ENCODE results near the gene IL1RAPL2.
"Not testable (repeated sequence)": the region's sequence is repeated elsewhere in the genome, so short reads cannot be mapped to it uniquely, and the experiment has no call there.

The IL1RAPL2 gene

GRCh38 chrX:105755109-105755508, 1189.1 kb downstream of the IL1RAPL2 start:
- H3K9ac ChIP-seq (ENCODE audit: low read length): no peak overlapping the region
- no peaks in the 10 kb centered on the region for H3K4me1 ChIP-seq (ENCODE audit: control insufficient read depth, low read depth, low read length)
- H3K27me3 ChIP-seq (ENCODE audit: control insufficient read depth, insufficient read depth, low read length): no peaks in the 10 kb centered on the region
- no peaks in the 10 kb centered on the region for H3K9me3 ChIP-seq (ENCODE audit: control insufficient read depth, low read depth, low read length)
- no peak overlapping the region for H3K27ac ChIP-seq (ENCODE audit: low read length)
- no peaks in the 10 kb centered on the region for H3K36me3 ChIP-seq (ENCODE audit: control insufficient read depth, low read depth, low read length)
- no peak overlapping the region for H3K4me3 ChIP-seq (ENCODE audit: low read length)

DNA sequence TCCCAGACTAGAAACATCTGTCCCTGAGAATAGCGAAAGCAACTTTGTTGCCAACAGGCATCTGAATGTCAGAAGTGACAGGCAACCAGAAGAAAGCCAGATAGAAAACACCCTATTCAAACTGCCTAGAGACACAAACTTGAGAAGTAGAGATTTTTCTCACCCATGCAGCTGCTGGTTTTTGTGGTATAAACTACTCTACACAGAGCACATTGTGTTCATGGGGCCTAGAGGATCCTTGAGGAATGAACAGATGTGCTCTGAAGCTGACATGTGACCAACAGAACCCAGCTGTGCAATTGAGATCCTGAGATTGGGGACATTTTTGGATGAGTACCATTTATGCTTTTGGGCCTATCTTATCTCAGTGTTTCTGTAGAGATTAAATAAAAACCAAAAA, 1192.8 kb downstream of the IL1RAPL2 start:
- H3K9me3 ChIP-seq (ENCODE audit: control insufficient read depth, low read depth, low read length): no peaks in the 10 kb centered on the region
- no peaks in the 10 kb centered on the region for H3K27me3 ChIP-seq (ENCODE audit: control insufficient read depth, insufficient read depth, low read length)
- H3K4me3 ChIP-seq (ENCODE audit: low read length): no peak overlapping the region
- H3K9ac ChIP-seq (ENCODE audit: low read length): no peak overlapping the region
- no peaks in the 10 kb centered on the region for H3K36me3 ChIP-seq (ENCODE audit: control insufficient read depth, low read depth, low read length)
- no peak overlapping the region for H3K27ac ChIP-seq (ENCODE audit: low read length)
- no peaks in the 10 kb centered on the region for H3K4me1 ChIP-seq (ENCODE audit: control insufficient read depth, low read depth, low read length)

DNA sequence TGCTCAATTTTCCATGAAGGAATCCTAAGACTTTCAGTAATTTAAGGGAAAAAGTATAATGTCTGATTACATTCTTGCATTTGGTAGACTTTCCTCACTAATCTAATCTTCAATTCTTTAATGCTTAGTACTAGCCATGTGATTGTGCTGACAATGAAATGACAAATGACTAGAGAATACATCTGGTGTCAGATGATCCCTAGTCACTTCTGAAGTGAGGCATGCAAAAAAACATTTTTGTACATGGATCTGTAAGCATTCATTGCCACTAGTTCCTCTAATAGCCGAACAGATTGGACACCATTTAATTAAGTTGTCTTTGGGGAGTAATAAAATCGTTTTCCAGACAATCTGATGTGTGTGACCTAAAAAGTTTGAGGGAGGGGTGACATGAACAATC, 1193.6 kb downstream of the IL1RAPL2 start:
- no peak overlapping the region for H3K4me3 ChIP-seq (ENCODE audit: low read length)
- H3K27me3 ChIP-seq (ENCODE audit: control insufficient read depth, insufficient read depth, low read length): no peaks in the 10 kb centered on the region

DNA sequence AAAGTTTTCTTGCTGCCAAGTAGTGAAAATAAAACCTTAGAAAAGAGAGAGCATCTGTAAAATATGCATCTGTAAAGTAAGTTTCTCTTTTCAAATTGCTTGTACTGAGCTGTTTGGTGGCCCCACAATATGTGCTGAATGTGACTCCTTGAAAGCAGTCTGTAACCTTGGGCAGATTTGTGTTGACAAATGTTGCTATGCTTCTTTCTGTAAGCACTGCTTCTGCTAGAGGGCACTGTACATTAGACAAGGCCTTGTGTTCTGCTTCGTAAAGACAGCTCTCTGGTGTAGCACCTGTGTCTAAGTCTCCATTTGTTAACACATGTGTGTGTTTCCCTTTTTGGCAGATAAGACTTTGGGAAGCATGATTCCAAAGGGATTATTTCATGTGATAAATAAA, 1199.7 kb downstream of the IL1RAPL2 start:
- H3K4me3 ChIP-seq (ENCODE audit: low read length): no peak overlapping the region
- H3K9ac ChIP-seq (ENCODE audit: low read length): no peak overlapping the region
- H3K36me3 ChIP-seq (ENCODE audit: control insufficient read depth, low read depth, low read length): no peaks in the 10 kb centered on the region
- H3K27ac ChIP-seq (ENCODE audit: low read length): no peak overlapping the region
- H3K27me3 ChIP-seq (ENCODE audit: control insufficient read depth, insufficient read depth, low read length): no peaks in the 10 kb centered on the region
- no peaks in the 10 kb centered on the region for H3K4me1 ChIP-seq (ENCODE audit: control insufficient read depth, low read depth, low read length)
- H3K9me3 ChIP-seq (ENCODE audit: control insufficient read depth, low read depth, low read length): no peaks in the 10 kb centered on the region

More for the DNA sequence above, 1193.6 kb downstream of the IL1RAPL2 start:
- Histone ChIP-seq H3K27ac (ENCODE audit: low read length) (no peak overlapping the region), H3K9me3 (ENCODE audit: control insufficient read depth, low read depth, low read length) (no peaks in the 10 kb centered on the region), H3K36me3 (ENCODE audit: control insufficient read depth, low read depth, low read length) (no peaks in the 10 kb centered on the region), H3K4me1 (ENCODE audit: control insufficient read depth, low read depth, low read length) (no peaks in the 10 kb centered on the region), H3K9ac (ENCODE audit: low read length) (no peak overlapping the region)

DNA sequence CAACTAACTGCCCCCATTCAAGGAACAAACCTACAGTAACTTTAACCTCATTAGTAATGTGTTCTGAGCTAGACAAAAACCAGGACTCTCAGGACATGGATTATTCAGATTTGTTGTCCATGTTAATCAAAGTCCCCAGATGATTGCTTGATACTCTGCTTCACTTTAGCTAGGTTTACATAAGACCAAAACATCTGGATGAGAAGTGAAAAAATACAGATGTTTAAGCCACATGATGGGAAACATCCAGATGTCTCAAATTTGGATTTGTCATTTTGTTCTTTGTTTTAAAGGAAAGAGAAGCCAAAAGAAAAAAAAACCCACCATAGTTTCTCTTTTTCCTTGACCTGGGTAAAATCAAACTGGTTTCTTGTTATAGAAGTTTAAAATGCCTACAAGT, 1207.8 kb downstream of the IL1RAPL2 start:
- Histone ChIP-seq H3K9me3 (ENCODE audit: control insufficient read depth, low read depth, low read length) (no peaks in the 10 kb centered on the region), H3K9ac (ENCODE audit: low read length) (no peak overlapping the region), H3K27me3 (ENCODE audit: control insufficient read depth, insufficient read depth, low read length) (no peaks in the 10 kb centered on the region), H3K36me3 (ENCODE audit: control insufficient read depth, low read depth, low read length) (no peaks in the 10 kb centered on the region), H3K4me3 (ENCODE audit: low read length) (no peak overlapping the region), H3K27ac (ENCODE audit: low read length) (no peak overlapping the region), H3K4me1 (ENCODE audit: control insufficient read depth, low read depth, low read length) (no peaks in the 10 kb centered on the region)

- no peaks in the 10 kb centered on the region for H3K9me3 ChIP-seq (ENCODE audit: control insufficient read depth, low read depth, low read length)
- no peaks in the 10 kb centered on the region for H3K4me1 ChIP-seq (ENCODE audit: control insufficient read depth, low read depth, low read length)
- no peaks in the 10 kb centered on the region for H3K36me3 ChIP-seq (ENCODE audit: control insufficient read depth, low read depth, low read length)
- no peak overlapping the region for H3K9ac ChIP-seq (ENCODE audit: low read length)
- no peak overlapping the region for H3K4me3 ChIP-seq (ENCODE audit: low read length)
- no peaks in the 10 kb centered on the region for H3K27me3 ChIP-seq (ENCODE audit: control insufficient read depth, insufficient read depth, low read length)
- no peak overlapping the region for H3K27ac ChIP-seq (ENCODE audit: low read length)
These were observed 1209.7 kb downstream of the IL1RAPL2 start for GRCh38 chrX:105775679-105776078.

- H3K4me3 ChIP-seq (ENCODE audit: low read length): no peak overlapping the region
- H3K36me3 ChIP-seq (ENCODE audit: control insufficient read depth, low read depth, low read length): no peaks in the 10 kb centered on the region
- H3K9ac ChIP-seq (ENCODE audit: low read length): no peak overlapping the region
- H3K27me3 ChIP-seq (ENCODE audit: control insufficient read depth, insufficient read depth, low read length): no peaks in the 10 kb centered on the region
- no peaks in the 10 kb centered on the region for H3K4me1 ChIP-seq (ENCODE audit: control insufficient read depth, low read depth, low read length)
- H3K9me3 ChIP-seq (ENCODE audit: control insufficient read depth, low read depth, low read length): no peaks in the 10 kb centered on the region
- H3K27ac ChIP-seq (ENCODE audit: low read length): no peak overlapping the region
These were observed 1215.8 kb downstream of the IL1RAPL2 start for GRCh38 chrX:105781804-105782203.

GRCh38 chrX:105796877-105797276, 1230.9 kb downstream of the IL1RAPL2 start:
- Histone ChIP-seq H3K9ac (ENCODE audit: low read length) (peak overlapping the region; percentile 17), H3K4me3 (ENCODE audit: low read length) (peak overlapping the region; percentile 37)
- H3K36me3 ChIP-seq (ENCODE audit: control insufficient read depth, low read depth, low read length); H3K27ac ChIP-seq (ENCODE audit: low read length); H3K4me1 ChIP-seq (ENCODE audit: control insufficient read depth, low read depth, low read length); H3K27me3 ChIP-seq (ENCODE audit: control insufficient read depth, insufficient read depth, low read length); H3K9me3 ChIP-seq (ENCODE audit: control insufficient read depth, low read depth, low read length): not testable (repeated sequence)

- H3K4me1 ChIP-seq (ENCODE audit: control insufficient read depth, low read depth, low read length): no peaks in the 10 kb centered on the region
- no peak overlapping the region for H3K9ac ChIP-seq (ENCODE audit: low read length)
- no peak overlapping the region for H3K4me3 ChIP-seq (ENCODE audit: low read length)
- no peaks in the 10 kb centered on the region for H3K27me3 ChIP-seq (ENCODE audit: control insufficient read depth, insufficient read depth, low read length)
- no peaks in the 10 kb centered on the region for H3K36me3 ChIP-seq (ENCODE audit: control insufficient read depth, low read depth, low read length)
- no peaks in the 10 kb centered on the region for H3K9me3 ChIP-seq (ENCODE audit: control insufficient read depth, low read depth, low read length)
- H3K27ac ChIP-seq (ENCODE audit: low read length): no peak overlapping the region
These were observed 1237.9 kb downstream of the IL1RAPL2 start for GRCh38 chrX:105803891-105804290.

- H3K27ac ChIP-seq (ENCODE audit: low read length); H3K9me3 ChIP-seq (ENCODE audit: control insufficient read depth, low read depth, low read length): not testable (repeated sequence)
These were observed 1239.7 kb downstream of the IL1RAPL2 start for GRCh38 chrX:105805655-105806054.

GRCh38 chrX:105816517-105816916, 1250.5 kb downstream of the IL1RAPL2 start:
- Histone ChIP-seq H3K27ac (ENCODE audit: low read length) (no peak overlapping the region), H3K36me3 (ENCODE audit: control insufficient read depth, low read depth, low read length) (no peaks in the 10 kb centered on the region), H3K27me3 (ENCODE audit: control insufficient read depth, insufficient read depth, low read length) (peaks cover 19% of the 10 kb centered on the region), H3K9me3 (ENCODE audit: control insufficient read depth, low read depth, low read length) (no peaks in the 10 kb centered on the region), H3K4me1 (ENCODE audit: control insufficient read depth, low read depth, low read length) (peaks cover 10% of the 10 kb centered on the region), H3K4me3 (ENCODE audit: low read length) (no peak overlapping the region), H3K9ac (ENCODE audit: low read length) (no peak overlapping the region)

More at GRCh38 chrX:105805655-105806054, 1239.7 kb downstream of the IL1RAPL2 start:
- not testable (repeated sequence) for H3K4me1 ChIP-seq (ENCODE audit: control insufficient read depth, low read depth, low read length); H3K27me3 ChIP-seq (ENCODE audit: control insufficient read depth, insufficient read depth, low read length); H3K4me3 ChIP-seq (ENCODE audit: low read length); H3K9ac ChIP-seq (ENCODE audit: low read length); H3K36me3 ChIP-seq (ENCODE audit: control insufficient read depth, low read depth, low read length)
